Neuron (in vitro differentiated cells): ENCODE measurements around the gene UBR7.

Experiments used
- H2AFZ ChIP-seq: one replicate; pipeline ENCODE4 v1.6.1; 2013; ENCODE audit warnings: low read depth, mild to moderate bottlenecking, inconsistent platforms, low read length, moderate library complexity
- H3K27me3 ChIP-seq: one replicate; pipeline ENCODE4 v1.6.1; 2013; ENCODE audit warnings: low read length; ENCODE audit not compliant: insufficient read depth
- H3K36me3 ChIP-seq: one replicate; pipeline ENCODE4 v1.6.1; 2013; ENCODE audit warnings: low read length; ENCODE audit not compliant: insufficient read depth
- H3K4me1 ChIP-seq: one replicate; pipeline ENCODE4 v1.6.1; 2013; ENCODE audit warnings: low read length; ENCODE audit not compliant: insufficient read depth
- H3K4me3 ChIP-seq: 2 replicates; pipeline ENCODE4 v1.5.1; 2013; ENCODE audit warnings: mild to moderate bottlenecking, low read length, moderate library complexity
- H3K9me3 ChIP-seq: one replicate; pipeline ENCODE4 v1.6.1; 2013; ENCODE audit warnings: low read length

The UBR7 gene

GRCh38 chr14:93245764-93246420 lies 38.8 kb downstream of the UBR7 start:
- Histone ChIP-seq H3K4me1 (no peaks in the 10 kb centered on the region), H3K9me3 (no peaks in the 10 kb centered on the region), H3K27me3 (no peaks in the 10 kb centered on the region), H3K36me3 (peaks cover 65% of the 10 kb centered on the region), H3K4me3 (no peak overlapping the region), H2AFZ (no peak overlapping the region)

GRCh38 chr14:93246534-93246933 lies 39.5 kb downstream of the UBR7 start:
- peaks cover 66% of the 10 kb centered on the region for H3K36me3 ChIP-seq
- no peak overlapping the region for H2AFZ ChIP-seq
- peaks cover 1% of the 10 kb centered on the region for H3K9me3 ChIP-seq
- no peak overlapping the region for H3K4me3 ChIP-seq
- H3K4me1 ChIP-seq, result no peaks in the 10 kb centered on the region
- no peaks in the 10 kb centered on the region for H3K27me3 ChIP-seq

GRCh38 chr14:93249128-93249831 lies 42.2 kb downstream of the UBR7 start:
- peaks cover 6% of the 10 kb centered on the region for H3K9me3 ChIP-seq
- H3K4me1 ChIP-seq, result no peaks in the 10 kb centered on the region
- peaks cover 64% of the 10 kb centered on the region for H3K36me3 ChIP-seq
- H3K4me3 ChIP-seq, result no peak overlapping the region
- no peak overlapping the region for H2AFZ ChIP-seq
- H3K27me3 ChIP-seq, result no peaks in the 10 kb centered on the region

- Histone ChIP-seq H3K4me3 (no peak overlapping the region), H3K27me3 (no peaks in the 10 kb centered on the region), H2AFZ (no peak overlapping the region), H3K4me1 (no peaks in the 10 kb centered on the region), H3K9me3 (no peaks in the 10 kb centered on the region), H3K36me3 (peaks cover 16% of the 10 kb centered on the region)
Measured at GRCh38 chr14:93262446-93262845, 55.4 kb downstream of the UBR7 start.

DNA sequence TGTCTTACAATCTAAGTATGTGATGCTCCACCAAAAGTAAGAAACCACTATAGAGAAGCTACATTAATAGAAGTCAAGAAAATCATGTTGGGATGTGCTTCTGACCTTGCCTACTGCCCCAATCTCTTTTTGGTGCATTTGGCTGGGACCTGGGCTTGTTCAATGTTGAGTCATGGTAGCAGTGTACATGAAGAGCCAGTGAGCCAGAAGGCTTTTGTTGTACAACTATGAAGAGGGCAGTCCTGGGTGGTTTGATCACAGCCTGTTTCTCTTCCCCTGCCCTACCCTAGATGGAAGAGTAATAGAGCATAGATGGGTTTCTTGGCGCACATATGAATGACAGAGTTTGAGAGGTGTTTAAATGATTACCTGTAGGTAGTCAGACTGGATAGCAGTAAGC lies 56.4 kb downstream of the UBR7 start:
- H3K27me3 ChIP-seq, result no peaks in the 10 kb centered on the region
- H3K9me3 ChIP-seq, result no peaks in the 10 kb centered on the region
- no peak overlapping the region for H3K4me3 ChIP-seq
- no peaks in the 10 kb centered on the region for H3K4me1 ChIP-seq
- H2AFZ ChIP-seq, result no peak overlapping the region
- H3K36me3 ChIP-seq, result peaks cover 14% of the 10 kb centered on the region

DNA sequence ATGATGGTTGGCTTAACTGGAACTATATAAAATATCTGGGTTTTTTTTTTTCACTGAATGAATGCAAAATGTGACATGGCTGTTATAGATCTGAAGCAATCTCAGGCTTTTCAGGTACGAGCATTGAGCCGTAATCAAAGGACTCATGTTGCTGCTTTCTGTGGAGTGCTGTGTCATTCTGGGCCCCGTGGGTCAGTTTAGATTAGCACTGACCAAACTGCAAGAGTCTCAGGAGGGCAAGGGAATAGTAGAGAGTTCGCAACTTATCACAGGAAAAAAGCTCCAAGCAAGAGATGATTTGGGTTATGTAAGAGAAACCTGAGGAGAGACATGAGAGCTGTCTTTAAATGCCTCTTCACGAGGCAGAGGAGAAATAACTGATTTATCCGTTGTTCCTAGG lies 59.1 kb downstream of the UBR7 start:
- Histone ChIP-seq H3K4me1 (peaks cover 5% of the 10 kb centered on the region), H2AFZ (no peak overlapping the region), H3K4me3 (no peak overlapping the region), H3K36me3 (peaks cover 14% of the 10 kb centered on the region), H3K27me3 (no peaks in the 10 kb centered on the region), H3K9me3 (no peaks in the 10 kb centered on the region)

- no peaks in the 10 kb centered on the region for H3K9me3 ChIP-seq
- no peak overlapping the region for H3K4me3 ChIP-seq
- H3K4me1 ChIP-seq, result peaks cover 5% of the 10 kb centered on the region
- peaks cover 14% of the 10 kb centered on the region for H3K36me3 ChIP-seq
- no peaks in the 10 kb centered on the region for H3K27me3 ChIP-seq
- H2AFZ ChIP-seq, result no peak overlapping the region
Measured at GRCh38 chr14:93267149-93267711, 60.2 kb downstream of the UBR7 start.

DNA sequence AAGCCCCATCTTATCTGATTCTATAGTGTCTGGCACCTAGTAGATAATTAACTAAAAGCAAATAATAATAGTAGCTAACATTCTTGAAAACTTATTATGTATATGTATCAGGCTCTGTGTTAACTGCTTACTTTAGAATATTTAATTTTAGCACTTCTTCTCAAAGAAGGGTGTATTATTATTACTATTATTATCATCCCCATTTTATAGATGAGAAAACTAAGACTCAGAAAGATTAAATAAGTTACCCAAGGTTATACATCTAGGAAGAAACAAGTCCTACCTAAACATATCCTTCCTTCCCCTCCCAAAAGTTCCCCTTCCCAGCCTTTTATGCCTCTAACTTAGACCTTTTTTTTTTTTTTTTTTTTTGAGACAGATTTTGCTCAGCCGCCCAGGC lies 61.4 kb downstream of the UBR7 start:
- Histone ChIP-seq H3K4me3 (no peak overlapping the region), H3K36me3 (peaks cover 5% of the 10 kb centered on the region), H2AFZ (no peak overlapping the region), H3K27me3 (no peaks in the 10 kb centered on the region), H3K4me1 (peaks cover 5% of the 10 kb centered on the region), H3K9me3 (no peaks in the 10 kb centered on the region)

- Histone ChIP-seq H3K36me3 (no peaks in the 10 kb centered on the region), H3K4me1 (peaks cover 5% of the 10 kb centered on the region), H3K27me3 (no peaks in the 10 kb centered on the region), H2AFZ (no peak overlapping the region), H3K9me3 (no peaks in the 10 kb centered on the region), H3K4me3 (no peak overlapping the region)
Measured at GRCh38 chr14:93269341-93270068, 62.4 kb downstream of the UBR7 start.

- Histone ChIP-seq H3K4me3 (no peak overlapping the region), H3K27me3 (no peaks in the 10 kb centered on the region), H2AFZ (no peak overlapping the region), H3K9me3 (no peaks in the 10 kb centered on the region), H3K4me1 (peaks cover 5% of the 10 kb centered on the region), H3K36me3 (no peaks in the 10 kb centered on the region)
Measured at GRCh38 chr14:93271111-93271510, 64.1 kb downstream of the UBR7 start.

- Histone ChIP-seq H3K27me3 (no peaks in the 10 kb centered on the region), H2AFZ (no peak overlapping the region), H3K9me3 (no peaks in the 10 kb centered on the region), H3K4me3 (no peak overlapping the region), H3K36me3 (no peaks in the 10 kb centered on the region), H3K4me1 (peaks cover 5% of the 10 kb centered on the region)
Measured at GRCh38 chr14:93274055-93274806, 67.2 kb downstream of the UBR7 start.

- H3K9me3 ChIP-seq, result no peaks in the 10 kb centered on the region
- H2AFZ ChIP-seq, result no peak overlapping the region
- no peaks in the 10 kb centered on the region for H3K36me3 ChIP-seq
Measured at GRCh38 chr14:93276031-93276716, 69.1 kb downstream of the UBR7 start.

More at GRCh38 chr14:93276031-93276716, 69.1 kb downstream of the UBR7 start:
- no peak overlapping the region for H3K4me3 ChIP-seq
- no peaks in the 10 kb centered on the region for H3K4me1 ChIP-seq
- no peaks in the 10 kb centered on the region for H3K27me3 ChIP-seq
